Measurements from ENCODE around the gene CD200.

DNA sequence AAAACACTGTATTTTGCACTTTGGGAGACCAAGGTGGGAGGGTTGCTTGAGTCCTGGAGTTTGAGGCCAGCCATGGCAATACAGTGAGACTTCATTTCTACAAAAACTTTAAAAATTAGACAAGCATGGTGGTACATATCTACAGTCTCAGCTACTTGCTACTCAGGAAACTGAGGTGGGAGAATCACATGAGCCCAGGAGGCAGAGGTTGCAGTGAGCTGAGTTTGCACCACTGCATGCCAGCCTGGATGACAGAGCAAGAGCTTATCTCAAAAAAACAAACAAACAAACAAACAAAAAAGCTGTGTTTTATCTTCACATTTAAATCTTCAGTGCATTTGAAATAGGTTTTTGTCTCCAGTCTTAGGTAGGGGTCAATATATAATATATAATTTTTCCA lies 34.2 kb upstream of the CD200 start:
- TF ChIP-seq, protein P1, sequence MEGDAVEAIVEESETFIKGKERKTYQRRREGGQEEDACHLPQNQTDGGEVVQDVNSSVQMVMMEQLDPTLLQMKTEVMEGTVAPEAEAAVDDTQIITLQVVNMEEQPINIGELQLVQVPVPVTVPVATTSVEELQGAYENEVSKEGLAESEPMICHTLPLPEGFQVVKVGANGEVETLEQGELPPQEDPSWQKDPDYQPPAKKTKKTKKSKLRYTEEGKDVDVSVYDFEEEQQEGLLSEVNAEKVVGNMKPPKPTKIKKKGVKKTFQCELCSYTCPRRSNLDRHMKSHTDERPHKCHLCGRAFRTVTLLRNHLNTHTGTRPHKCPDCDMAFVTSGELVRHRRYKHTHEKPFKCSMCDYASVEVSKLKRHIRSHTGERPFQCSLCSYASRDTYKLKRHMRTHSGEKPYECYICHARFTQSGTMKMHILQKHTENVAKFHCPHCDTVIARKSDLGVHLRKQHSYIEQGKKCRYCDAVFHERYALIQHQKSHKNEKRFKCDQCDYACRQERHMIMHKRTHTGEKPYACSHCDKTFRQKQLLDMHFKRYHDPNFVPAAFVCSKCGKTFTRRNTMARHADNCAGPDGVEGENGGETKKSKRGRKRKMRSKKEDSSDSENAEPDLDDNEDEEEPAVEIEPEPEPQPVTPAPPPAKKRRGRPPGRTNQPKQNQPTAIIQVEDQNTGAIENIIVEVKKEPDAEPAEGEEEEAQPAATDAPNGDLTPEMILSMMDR (IDR thresholded peaks at IDR 0.05) = no peak
- no peak for TF ChIP-seq POLR2A (IDR thresholded peaks at IDR 0.05)

All from heart left ventricle (tissue), 13 donors.